ENCODE results near the gene SLAMF1. TPM values are rescaled to one million over a fixed set of nuclear protein-coding genes. Genes with fewer than 3 reads are reported as not detected.

Gene SLAMF1
- total RNA-seq, result not detected in 2 replicates

GRCh38 chr1:160646711-160647328, at the start of gene SLAMF1:
Gene SLAMF1 (minus strand): TSS chr1:160647044. CDS start chr1:160646945, 99 bp downstream.

GRCh38 chr1:160579216-160579701, 67.6 kb downstream of the SLAMF1 start, which contains the start of gene CD84:
Gene CD84 (minus strand): TSS chr1:160579496. CDS start chr1:160579437, 59 bp downstream.

Other genes with a start within 250 kb of the SLAMF1 start
- gene VANGL2, start 246.5 kb downstream of the SLAMF1 start, total RNA-seq, result 0.20 and 1.6 TPM in 2 replicates
- gene SLAMF6, start 123.8 kb downstream of the SLAMF1 start, total RNA-seq, result not detected in 2 replicates
- not detected in 2 replicates for gene CD84, start 67.5 kb downstream of the SLAMF1 start, total RNA-seq
- not detected in 2 replicates for gene CD48, start 64.8 kb upstream of the SLAMF1 start, total RNA-seq
- gene SLAMF7, start 92.2 kb upstream of the SLAMF1 start, total RNA-seq, result not detected in 2 replicates
- not detected in 2 replicates for gene LY9, start 149.1 kb upstream of the SLAMF1 start, total RNA-seq
- not detected in 2 replicates for gene CD244, start 215.8 kb upstream of the SLAMF1 start, total RNA-seq
- 0.37 TPM in 1 of 2 replicates, not detected in the other for gene ITLN1, start 238.1 kb upstream of the SLAMF1 start, total RNA-seq

All from cardiac ventricle fibroblast (primary cell).